ENCODE data around the gene DRD2.

- TF ChIP-seq, protein P1, sequence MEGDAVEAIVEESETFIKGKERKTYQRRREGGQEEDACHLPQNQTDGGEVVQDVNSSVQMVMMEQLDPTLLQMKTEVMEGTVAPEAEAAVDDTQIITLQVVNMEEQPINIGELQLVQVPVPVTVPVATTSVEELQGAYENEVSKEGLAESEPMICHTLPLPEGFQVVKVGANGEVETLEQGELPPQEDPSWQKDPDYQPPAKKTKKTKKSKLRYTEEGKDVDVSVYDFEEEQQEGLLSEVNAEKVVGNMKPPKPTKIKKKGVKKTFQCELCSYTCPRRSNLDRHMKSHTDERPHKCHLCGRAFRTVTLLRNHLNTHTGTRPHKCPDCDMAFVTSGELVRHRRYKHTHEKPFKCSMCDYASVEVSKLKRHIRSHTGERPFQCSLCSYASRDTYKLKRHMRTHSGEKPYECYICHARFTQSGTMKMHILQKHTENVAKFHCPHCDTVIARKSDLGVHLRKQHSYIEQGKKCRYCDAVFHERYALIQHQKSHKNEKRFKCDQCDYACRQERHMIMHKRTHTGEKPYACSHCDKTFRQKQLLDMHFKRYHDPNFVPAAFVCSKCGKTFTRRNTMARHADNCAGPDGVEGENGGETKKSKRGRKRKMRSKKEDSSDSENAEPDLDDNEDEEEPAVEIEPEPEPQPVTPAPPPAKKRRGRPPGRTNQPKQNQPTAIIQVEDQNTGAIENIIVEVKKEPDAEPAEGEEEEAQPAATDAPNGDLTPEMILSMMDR (IDR thresholded peaks at IDR 0.05): no peak
- no peak for TF ChIP-seq POLR2A (IDR thresholded peaks at IDR 0.05)
Observed at GRCh38 chr11:113415343-113415742, 59.9 kb downstream of the DRD2 start.
